GM12878 (cell line): ENCODE results near the gene PDGFD.

Experiments used
- PML ChIP-seq: IDR thresholded peaks from 2 replicates; pipeline ENCODE4 v1.6.1; 2012; ENCODE audit warnings: low read length, inconsistent platforms
- STAT3 ChIP-seq: IDR thresholded peaks from 2 replicates; pipeline ENCODE4 v1.6.1; 2011; ENCODE audit warnings: low read depth, low read length, improper control_type of control experiment
- TF ChIP-seq, protein P1 (sequence below), 3 experiments: IDR thresholded peaks in 2 of 3; conservative IDR thresholded peaks in 1 of 3; 2 replicates each; pipeline ENCODE4 v1.5.1; 2011; ENCODE audit warnings: low read depth in 3 of 3, low read length in 3 of 3, mild to moderate bottlenecking in 3 of 3, control low read depth in 2 of 3, moderate library complexity in 2 of 3, inconsistent platforms in 1 of 3, mixed read lengths in 1 of 3; ENCODE audit not compliant: control insufficient read depth in 2 of 3, insufficient read depth in 1 of 3; ENCODE audit errors: extremely low read depth in 1 of 3

DNA sequence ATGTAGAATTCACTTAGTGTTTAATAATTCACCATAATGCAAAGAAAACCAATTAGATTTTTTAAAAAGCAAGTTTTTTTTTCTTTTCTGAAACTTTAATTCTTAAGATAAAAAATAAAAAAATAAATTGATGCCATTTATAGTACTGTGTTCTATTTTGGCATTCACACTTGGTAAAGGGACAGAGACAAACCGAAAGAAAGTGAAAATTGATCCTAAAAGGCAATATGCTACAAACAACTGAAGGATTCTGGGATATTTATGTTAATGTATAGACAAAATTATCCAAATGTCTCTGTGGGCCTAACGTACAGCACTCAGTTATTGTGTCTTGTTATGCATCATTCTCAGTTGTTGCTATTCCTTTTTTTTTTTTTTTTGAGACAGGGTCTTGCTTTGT is 169.4 kb downstream of the PDGFD start:
- TF ChIP-seq PML, result no peak
- TF ChIP-seq, protein P1, sequence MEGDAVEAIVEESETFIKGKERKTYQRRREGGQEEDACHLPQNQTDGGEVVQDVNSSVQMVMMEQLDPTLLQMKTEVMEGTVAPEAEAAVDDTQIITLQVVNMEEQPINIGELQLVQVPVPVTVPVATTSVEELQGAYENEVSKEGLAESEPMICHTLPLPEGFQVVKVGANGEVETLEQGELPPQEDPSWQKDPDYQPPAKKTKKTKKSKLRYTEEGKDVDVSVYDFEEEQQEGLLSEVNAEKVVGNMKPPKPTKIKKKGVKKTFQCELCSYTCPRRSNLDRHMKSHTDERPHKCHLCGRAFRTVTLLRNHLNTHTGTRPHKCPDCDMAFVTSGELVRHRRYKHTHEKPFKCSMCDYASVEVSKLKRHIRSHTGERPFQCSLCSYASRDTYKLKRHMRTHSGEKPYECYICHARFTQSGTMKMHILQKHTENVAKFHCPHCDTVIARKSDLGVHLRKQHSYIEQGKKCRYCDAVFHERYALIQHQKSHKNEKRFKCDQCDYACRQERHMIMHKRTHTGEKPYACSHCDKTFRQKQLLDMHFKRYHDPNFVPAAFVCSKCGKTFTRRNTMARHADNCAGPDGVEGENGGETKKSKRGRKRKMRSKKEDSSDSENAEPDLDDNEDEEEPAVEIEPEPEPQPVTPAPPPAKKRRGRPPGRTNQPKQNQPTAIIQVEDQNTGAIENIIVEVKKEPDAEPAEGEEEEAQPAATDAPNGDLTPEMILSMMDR (IDR thresholded peaks at IDR 0.05 in 2 of 3, conservative IDR thresholded peaks at IDR 0.05 in 1 of 3; ENCODE audit: control insufficient read depth in 2 of 3, extremely low read depth in 1 of 3, insufficient read depth in 1 of 3, low read depth in 3 of 3, low read length in 3 of 3), result no peak
- TF ChIP-seq STAT3, result no peak
